GM23338 (cell line): Measurements from ENCODE around the gene SLC1A4. TPM values are rescaled to one million over a fixed set of nuclear protein-coding genes. Genes with fewer than 3 reads are reported as not detected.

Source experiments
- ATAC-seq: fragments of 200-7000 bp; cut with Tn5 transposase; 3 replicates; pipeline ENCODE4 v1.9.1; 2020
- DNase-seq: peaks from one replicate; pipeline ENCODE4 v3.0.0-alpha.2; 2015; ENCODE audit warnings: low spot score
- H2AFZ ChIP-seq: fragments of 200-600 bp; sonication (generic); 2 replicates; pipeline ENCODE4 v1.8.0; 2016; ENCODE audit warnings: antibody characterized with exemption, mild to moderate bottlenecking, moderate library complexity
- H3F3A ChIP-seq: fragments of 200-600 bp; sonication (generic); replicated peaks from 2 replicates; pipeline ENCODE4 v1.8.0; 2017; ENCODE audit warnings: antibody characterized with exemption, mixed run types, low read depth
- H3K27ac ChIP-seq: fragments of 200-600 bp; sonication (generic); 2 replicates; pipeline ENCODE4 v1.6.1; 2016; ENCODE audit warnings: low read depth
- H3K27me3 ChIP-seq: fragments of 200-600 bp; sonication (generic); 2 replicates; pipeline ENCODE4 v1.8.0; 2016; ENCODE audit warnings: mild to moderate bottlenecking, mixed run types, moderate library complexity; ENCODE audit not compliant: insufficient read depth
- H3K36me3 ChIP-seq: fragments of 200-600 bp; sonication (generic); 2 replicates; pipeline ENCODE4 v1.8.0; 2016; ENCODE audit warnings: mild to moderate bottlenecking; ENCODE audit not compliant: insufficient read depth
- H3K4me1 ChIP-seq: fragments of 200-600 bp; sonication (generic); 2 replicates; pipeline ENCODE4 v1.8.0; 2016; ENCODE audit warnings: mild to moderate bottlenecking, moderate library complexity; ENCODE audit not compliant: insufficient read depth
- H3K4me2 ChIP-seq: fragments of 200-600 bp; sonication (generic); 2 replicates; pipeline ENCODE4 v1.7.1; 2017; ENCODE audit warnings: mixed run types
- H3K4me3 ChIP-seq: fragments of 200-600 bp; sonication (generic); 2 replicates; pipeline ENCODE4 v1.6.1; 2016; ENCODE audit warnings: mixed run types
- H3K79me2 ChIP-seq: fragments of 200-600 bp; sonication (generic); replicated peaks from 2 replicates; pipeline ENCODE4 v1.8.0; 2017; ENCODE audit warnings: mild to moderate bottlenecking; ENCODE audit not compliant: insufficient read depth
- H3K9me2 ChIP-seq: fragments of 200-600 bp; sonication (generic); 2 replicates; pipeline ENCODE4 v1.8.0; 2017; ENCODE audit not compliant: insufficient read depth
- H4K20me1 ChIP-seq: fragments of 200-600 bp; sonication (generic); replicated peaks from 2 replicates; pipeline ENCODE4 v1.8.0; 2017; ENCODE audit warnings: mild to moderate bottlenecking; ENCODE audit not compliant: insufficient read depth
- H3K27ac Mint-ChIP-seq: 2 replicates; pipeline ENCODE4 v1.8.0; 2020; ENCODE audit warnings: inconsistent platforms, mild to moderate bottlenecking, moderate library complexity, mixed read lengths
- H3K27me3 Mint-ChIP-seq: 3 replicates; pipeline ENCODE4 v1.8.0; 2022; ENCODE audit warnings: low read depth, mild to moderate bottlenecking, moderate library complexity, mixed read lengths, inconsistent platforms; ENCODE audit not compliant: insufficient read depth, poor library complexity
- H3K36me3 Mint-ChIP-seq: 3 replicates; pipeline ENCODE4 v1.8.0; 2021; ENCODE audit warnings: low read depth, mild to moderate bottlenecking, inconsistent platforms, moderate library complexity, mixed read lengths
- H3K4me1 Mint-ChIP-seq: 3 replicates; pipeline ENCODE4 v1.8.0; 2020; ENCODE audit warnings: mild to moderate bottlenecking, inconsistent platforms, mixed read lengths
- H3K4me3 Mint-ChIP-seq: 3 replicates; pipeline ENCODE4 v1.8.0; 2021; ENCODE audit warnings: moderate library complexity, mild to moderate bottlenecking, inconsistent platforms, mixed read lengths
- H3K9me3 Mint-ChIP-seq: 3 replicates; pipeline ENCODE4 v1.8.0; 2020; ENCODE audit warnings: moderate library complexity, mild to moderate bottlenecking, inconsistent platforms, mixed read lengths
- CREB1 ChIP-seq: fragments of 250-450 bp; sonication (Bioruptor Pico); IDR thresholded peaks from 2 replicates; pipeline ENCODE4 v1.5.0; 2020; ENCODE audit warnings: low read depth, mild to moderate bottlenecking, moderate library complexity
- ETS1 ChIP-seq: IDR thresholded peaks from 2 replicates; pipeline ENCODE4 v1.6.1; 2016; ENCODE audit warnings: antibody characterized with exemption
- EZH2 ChIP-seq: fragments of 200-600 bp; sonication (generic); IDR thresholded peaks from one replicate; pipeline ENCODE4 v1.8.0; 2017; ENCODE audit warnings: antibody characterized with exemption, mild to moderate bottlenecking, low read depth; ENCODE audit not compliant: unreplicated experiment
- POLR2AphosphoS5 ChIP-seq: IDR thresholded peaks from 2 replicates; pipeline ENCODE4 v1.6.1; 2016; ENCODE audit warnings: antibody characterized with exemption, low read depth
- REST ChIP-seq: IDR thresholded peaks from one replicate; pipeline ENCODE4 v1.6.1; 2018; ENCODE audit warnings: antibody characterized with exemption; ENCODE audit not compliant: unreplicated experiment
- STAT1 ChIP-seq: IDR thresholded peaks from one replicate; pipeline ENCODE4 v1.6.1; 2016; ENCODE audit warnings: antibody characterized with exemption; ENCODE audit not compliant: unreplicated experiment
- ZNF114 ChIP-seq: fragments of 250-450 bp; sonication (Bioruptor Pico); IDR thresholded peaks from 2 replicates; pipeline ENCODE4 v1.5.0; 2020; ENCODE audit warnings: mild to moderate bottlenecking, moderate library complexity
- polyA plus RNA-seq: library from polyadenylated mRNA; unstranded; fragments of >200 nt; fragmentation: Nextera tagmentation; extraction: Ambion mirVana; gene quantifications from 2 replicates; pipeline ENCODE4 v1.2.1, GENCODE V29; 2016
- total RNA-seq: library from RNA; depleted of rRNA; stranded (reverse); fragments of >200 nt; shearing (Covaris generic); gene quantifications from 2 replicates; pipeline ENCODE4 v1.2.3, GENCODE V29; 2014

The SLC1A4 gene
- total and polyA plus RNA-seq, 2 experiments from 2014 or later: 1.3 to 2.7 TPM

GRCh38 chr2:65049010-65049639 is 59.9 kb downstream of the SLC1A4 start:
- Histone ChIP-seq H3K4me2 (no peak overlapping the region), H3K79me2 (no peaks in the 10 kb centered on the region), H3K4me3 (no peak overlapping the region), H2AFZ (no peak overlapping the region), H3K4me1 (peaks cover 16% of the 10 kb centered on the region; the same call in 1 of the 2 replicates), H3K27ac (peak overlapping the region; percentile 84), H3F3A (no peaks in the 10 kb centered on the region), H3K27me3 (no peaks in the 10 kb centered on the region), H4K20me1 (no peaks in the 10 kb centered on the region; the same call in 1 of the 2 replicates), H3K36me3 (peaks cover 21% of the 10 kb centered on the region), H3K9me2 (0 out of 2 replicates have a peak, but pooled peaks cover 3% of the 10 kb centered on the region)
- Mint-ChIP-seq H3K4me3 (peak overlapping the region; percentile 1; the same call in 1 of the 3 replicates), H3K27me3 (peaks cover 10% of the 10 kb centered on the region), H3K9me3 (peaks cover 34% of the 10 kb centered on the region), H3K36me3 (peaks cover 76% of the 10 kb centered on the region), H3K27ac (peak overlapping the region; percentile 95), H3K4me1 (peaks cover 25% of the 10 kb centered on the region)
- TF ChIP-seq STAT1: no peak
- peak; percentile 80 for TF ChIP-seq CREB1 (CRISPR knock-in tag)
- TF ChIP-seq POLR2AphosphoS5: peak; percentile 14; the same call in 1 of the 2 replicates
- DNase-seq: peak; percentile 80
- peak; percentile 92 for ATAC-seq

GRCh38 chr2:65050931-65051330 is 61.7 kb downstream of the SLC1A4 start:
- TF ChIP-seq ZNF114 (CRISPR knock-in tag) (no peak), REST (no peak), STAT1 (no peak), ETS1 (no peak), EZH2 (no peak)
- Histone ChIP-seq H4K20me1 (peaks cover 3% of the 10 kb centered on the region; the same call in 1 of the 2 replicates), H3F3A (no peaks in the 10 kb centered on the region), H3K27ac (no peak overlapping the region), H3K27me3 (no peaks in the 10 kb centered on the region), H3K36me3 (peaks cover 18% of the 10 kb centered on the region), H3K79me2 (peaks cover 10% of the 10 kb centered on the region; the same call in 1 of the 2 replicates), H2AFZ (no peak overlapping the region), H3K4me2 (no peak overlapping the region), H3K4me1 (peaks cover 19% of the 10 kb centered on the region), H3K4me3 (no peak overlapping the region), H3K9me2 (0 out of 2 replicates have a peak, but pooled peaks cover 3% of the 10 kb centered on the region)
- Mint-ChIP-seq H3K9me3 (peaks cover 28% of the 10 kb centered on the region), H3K27ac (no peak overlapping the region), H3K4me1 (peaks cover 29% of the 10 kb centered on the region), H3K4me3 (no peak overlapping the region), H3K36me3 (peaks cover 58% of the 10 kb centered on the region), H3K27me3 (peaks cover 11% of the 10 kb centered on the region)
- ATAC-seq (no peak), DNase-seq (no peak)
